IMR-90 (cell line): ENCODE data around the gene KCNMB2. TPM values are rescaled to one million over a fixed set of nuclear protein-coding genes. Genes with fewer than 3 reads are reported as not detected.

ENCODE experiments used
- ATAC-seq: fragments of 200-7000 bp; cut with Tn5 transposase; 2 replicates; pipeline ENCODE4 v1.9.1; 2020; ENCODE audit warnings: low read depth, mild to moderate bottlenecking, moderate library complexity
- BruUV-seq: library from RNA; stranded (reverse); fragments of 400-500 nt; replicated peaks from 2 replicates; lab custom pipeline; 2021; lab: Mats Ljungman, UMichigan
- CTCF ChIA-PET: fragments of 300-600 bp; formaldehyde crosslinking; extraction: SDS; loops from one replicate; lab custom pipeline; 2021; ENCODE audit warnings: antibody characterized with exemption; lab: Yijun Ruan, JAX
- POLR2A ChIA-PET: fragments of 300-600 bp; sonication (Branson Sonifier 250); formaldehyde crosslinking; loops from one replicate; lab custom pipeline; 2022; ENCODE audit warnings: antibody characterized with exemption; ENCODE audit not compliant: unreplicated experiment; lab: Charles Lee
- DNase-seq: peaks from one replicate; pipeline ENCODE4 v3.0.0; 2013
- H2AFZ ChIP-seq: replicated peaks from 2 replicates; pipeline ENCODE3; 2013; ENCODE audit warnings: low read length, mild to moderate bottlenecking; ENCODE audit not compliant: poor library complexity
- H2AK5ac ChIP-seq: 2 replicates; pipeline ENCODE4 v1.6.1; 2013; ENCODE audit warnings: low read depth, low read length, inconsistent platforms
- H2AK9ac ChIP-seq: replicated peaks from 2 replicates; pipeline ENCODE3; 2013; ENCODE audit warnings: mild to moderate bottlenecking, low read depth, low read length, moderate library complexity; ENCODE audit not compliant: poor library complexity
- H2BK120ac ChIP-seq: 2 replicates; pipeline ENCODE4 v1.6.1; 2013; ENCODE audit warnings: low read depth, low read length, inconsistent platforms
- H2BK15ac ChIP-seq: 3 replicates; pipeline ENCODE4 v1.6.1; 2013; ENCODE audit warnings: low read depth, low read length, inconsistent platforms
- H2BK20ac ChIP-seq: 2 replicates; pipeline ENCODE4 v1.6.1; 2013; ENCODE audit warnings: low read depth, mild to moderate bottlenecking, inconsistent platforms, low read length, moderate library complexity
- H2BK5ac ChIP-seq: 2 replicates; pipeline ENCODE4 v1.6.1; 2013; ENCODE audit warnings: mild to moderate bottlenecking, low read depth, low read length, inconsistent platforms; ENCODE audit not compliant: poor library complexity, severe bottlenecking
- H3K14ac ChIP-seq: replicated peaks from 2 replicates; pipeline ENCODE4 v1.6.1; 2013; ENCODE audit warnings: low read depth, low read length, inconsistent platforms
- H3K18ac ChIP-seq: 2 replicates; pipeline ENCODE4 v1.6.1; 2013; ENCODE audit warnings: low read depth, low read length, control low read depth
- H3K23ac ChIP-seq: 2 replicates; pipeline ENCODE4 v1.6.1; 2013; ENCODE audit warnings: low read depth, low read length, inconsistent platforms
- H3K27ac ChIP-seq: 2 replicates; pipeline ENCODE4 v1.5.1; 2013; ENCODE audit warnings: mild to moderate bottlenecking, control low read depth, low read length; ENCODE audit not compliant: insufficient read depth
- H3K27me3 ChIP-seq: 2 replicates; pipeline ENCODE4 v1.6.1; 2013; ENCODE audit warnings: low read length; ENCODE audit not compliant: control insufficient read depth, insufficient read depth
- H3K36me3 ChIP-seq: 2 replicates; pipeline ENCODE4 v1.6.1; 2013; ENCODE audit warnings: low read length, mixed read lengths; ENCODE audit not compliant: control insufficient read depth, insufficient read depth
- H3K4ac ChIP-seq: 2 replicates; pipeline ENCODE4 v1.6.1; 2013; ENCODE audit warnings: low read depth, low read length, inconsistent platforms
- H3K4me1 ChIP-seq: 2 replicates; pipeline ENCODE4 v1.6.1; 2013; ENCODE audit warnings: low read length, mixed read lengths; ENCODE audit not compliant: control insufficient read depth, insufficient read depth
- H3K4me2 ChIP-seq: 2 replicates; pipeline ENCODE4 v1.6.1; 2013; ENCODE audit warnings: low read depth, mild to moderate bottlenecking, control low read depth, low read length, moderate library complexity
- H3K4me3 ChIP-seq: 2 replicates; pipeline ENCODE4 v1.5.1; 2013; ENCODE audit warnings: low read depth, mild to moderate bottlenecking, control low read depth, low read length, moderate library complexity; ENCODE audit not compliant: insufficient read depth
- H3K56ac ChIP-seq: 2 replicates; pipeline ENCODE4 v1.6.1; 2013; ENCODE audit warnings: low read length, inconsistent platforms; ENCODE audit not compliant: insufficient read depth; ENCODE audit errors: extremely low read depth
- H3K79me1 ChIP-seq, 2 experiments: 2 replicates each; pipeline ENCODE4 v1.6.1; 2013; ENCODE audit warnings: low read length in 2 of 2, inconsistent platforms in 1 of 2, low read depth in 1 of 2
- H3K9ac ChIP-seq: 2 replicates; pipeline ENCODE4 v1.6.1; 2013; ENCODE audit warnings: low read depth, low read length, control low read depth
- H3K9me1 ChIP-seq: 2 replicates; pipeline ENCODE4 v1.6.1; 2013; ENCODE audit warnings: low read length, inconsistent platforms; ENCODE audit not compliant: insufficient read depth
- H3K9me3 ChIP-seq: 2 replicates; pipeline ENCODE4 v1.6.1; 2013; ENCODE audit warnings: low read length; ENCODE audit not compliant: control insufficient read depth, insufficient read depth
- H4K20me1 ChIP-seq: 2 replicates; pipeline ENCODE4 v1.6.1; 2013; ENCODE audit warnings: low read length, inconsistent platforms; ENCODE audit not compliant: insufficient read depth
- H4K5ac ChIP-seq: 2 replicates; pipeline ENCODE4 v1.6.1; 2013; ENCODE audit warnings: mild to moderate bottlenecking, low read depth, low read length, control low read depth
- H4K8ac ChIP-seq, 2 experiments: 2 replicates each; pipeline ENCODE4 v1.6.1; 2013; ENCODE audit warnings: low read depth in 2 of 2, low read length in 2 of 2, control low read depth in 1 of 2, inconsistent platforms in 1 of 2
- H4K91ac ChIP-seq: 2 replicates; pipeline ENCODE4 v1.6.1; 2013; ENCODE audit warnings: low read depth, low read length, inconsistent platforms; ENCODE audit not compliant: insufficient read depth
- BHLHE40 ChIP-seq: fragments of 150-350 bp; IDR thresholded peaks from 2 replicates; pipeline ENCODE4 v1.6.1; 2016; ENCODE audit warnings: mild to moderate bottlenecking, low read depth, low read length
- CEBPB ChIP-seq: IDR thresholded peaks from 2 replicates; pipeline ENCODE4 v1.6.1; 2012; ENCODE audit warnings: low read depth, low read length, improper control_type of control experiment
- CHD1 ChIP-seq: IDR thresholded peaks from 2 replicates; pipeline ENCODE4 v1.6.1; 2012; ENCODE audit warnings: low read depth, low read length, improper control_type of control experiment
- MAFK ChIP-seq: IDR thresholded peaks from 2 replicates; pipeline ENCODE4 v1.6.1; 2012; ENCODE audit warnings: low read depth, low read length, improper control_type of control experiment
- MXI1 ChIP-seq: IDR thresholded peaks from 2 replicates; pipeline ENCODE4 v1.6.1; 2012; ENCODE audit warnings: low read depth, mild to moderate bottlenecking, low read length, moderate library complexity, borderline replicate concordance
- NFE2L2 ChIP-seq: fragments of 150-350 bp; IDR thresholded peaks from 2 replicates; pipeline ENCODE4 v1.6.1; 2016; ENCODE audit warnings: low read depth, mild to moderate bottlenecking, low read length
- RCOR1 ChIP-seq: IDR thresholded peaks from 2 replicates; pipeline ENCODE4 v1.6.1; 2012; ENCODE audit warnings: mild to moderate bottlenecking, low read length, improper control_type of control experiment; ENCODE audit not compliant: insufficient replicate concordance
- RFX5 ChIP-seq: IDR thresholded peaks from 2 replicates; pipeline ENCODE4 v1.8.0; 2012; ENCODE audit warnings: low read depth, mild to moderate bottlenecking, low read length, moderate library complexity
- SMC3 ChIP-seq: fragments of 150-350 bp; IDR thresholded peaks from 2 replicates; pipeline ENCODE4 v1.6.1; 2016; ENCODE audit warnings: low read depth, mild to moderate bottlenecking, antibody characterized with exemption, low read length, moderate library complexity
- WGBS, 2 experiments: methylation state at CpG; one replicate each; pipeline versions ENCODE4 v1.1.5 to v1.1.7; 2013; ENCODE audit warnings: missing lambda C conversion rate in 2 of 2; ENCODE audit not compliant: insufficient read length in 1 of 2; ENCODE audit errors: extremely low coverage in 2 of 2; 5-methylcytosine and 5-hydroxymethylcytosine counted together
- dilution Hi-C: fragments of 300-500 bp; cut with HindIII; formaldehyde crosslinking; loops from one replicate; pipeline ENCODE4 v1.14.3; 2018; ENCODE audit warnings: low sequenced_read_pairs; ENCODE audit not compliant: unreplicated experiment
- in situ Hi-C: fragments of 300-500 bp; cut with MboI; formaldehyde crosslinking; loops from 3 replicates; pipeline ENCODE4 v1.14.3; 2019; ENCODE audit warnings: low sequenced_read_pairs, inconsistent platforms, mixed read lengths
- intact Hi-C: fragments of 100-400 bp; cut with micrococcal nuclease; formaldehyde crosslinking; loops from 2 replicates; pipeline ENCODE4 v1.10.0; 2022
- polyA plus RNA-seq, 3 experiments: library from polyadenylated mRNA; depleted of rRNA; stranded (reverse); fragments of >200 nt; gene quantifications; 2 replicates each; pipeline ENCODE4 v1.2.3, GENCODE V29; 2012; ENCODE audit warnings: low replicate concordance in 1 of 3
- total RNA-seq: library from RNA; depleted of rRNA; stranded (reverse); fragments of >200 nt; gene quantifications from 2 replicates; pipeline ENCODE4 v1.2.3, GENCODE V29; 2012
- TF ChIP-seq, protein P1 (sequence below): fragments of 150-350 bp; IDR thresholded peaks from 2 replicates; pipeline ENCODE4 v1.6.1; 2016; ENCODE audit warnings: low read depth, mild to moderate bottlenecking, low read length, moderate library complexity, borderline replicate concordance
- TF ChIP-seq, protein P2 (sequence below): conservative IDR thresholded peaks from 2 replicates; pipeline ENCODE4 v1.5.1; 2012; ENCODE audit warnings: mild to moderate bottlenecking, low read depth, low read length, improper control_type of control experiment

Gene KCNMB2
- total and polyA plus RNA-seq, 2 of the 4 experiments (the other 2 are of a cell fraction), result not detected

DNA sequence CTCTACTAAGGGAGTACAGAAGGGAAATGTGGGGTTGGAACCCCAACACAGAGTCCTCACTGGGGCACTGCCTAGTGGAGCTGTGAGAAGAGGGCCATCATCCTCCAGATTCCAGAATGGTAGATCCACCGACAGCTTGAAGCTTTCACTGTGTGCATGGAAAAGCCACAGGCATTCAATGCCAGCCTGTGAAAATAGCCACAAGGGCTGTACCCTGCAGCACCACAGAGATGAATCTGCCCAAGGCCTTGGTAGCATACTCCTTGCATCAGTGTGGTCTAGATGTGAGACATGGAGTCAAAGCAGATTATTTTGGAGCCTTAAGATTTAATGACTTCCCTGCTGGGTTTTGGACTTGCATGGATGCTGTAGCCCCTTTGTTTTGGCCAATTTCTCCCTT is 39.3 kb upstream of the KCNMB2 start:
- H3K14ac ChIP-seq, result no peak overlapping the region
- H4K8ac ChIP-seq, result no peak overlapping the region
- no peak overlapping the region for H3K27ac ChIP-seq
- no peak overlapping the region for H3K56ac ChIP-seq
- H3K27me3 ChIP-seq, result no peaks in the 10 kb centered on the region
- no peaks in the 10 kb centered on the region for H3K9me1 ChIP-seq
- ChIA-PET CTCF (no interaction called here), POLR2A (no interaction called here)
- H3K36me3 ChIP-seq, result no peaks in the 10 kb centered on the region
- no peak overlapping the region for H2BK120ac ChIP-seq
- H2AFZ ChIP-seq, result no peak overlapping the region
- ATAC-seq (no peak), DNase-seq (no peak)
- H3K4me2 ChIP-seq, result no peak overlapping the region
- H4K20me1 ChIP-seq, result no peaks in the 10 kb centered on the region
- no peak overlapping the region for H3K18ac ChIP-seq
- H3K4me1 ChIP-seq, result no peaks in the 10 kb centered on the region
- H2AK5ac ChIP-seq, result no peak overlapping the region
- no peak overlapping the region for H3K9ac ChIP-seq
- H2AK9ac ChIP-seq, result no peak overlapping the region
- 0 out of 2 replicates have a peak, but pooled peaks cover 2% of the 10 kb centered on the region for H3K9me3 ChIP-seq
- no peak overlapping the region for H3K4ac ChIP-seq
- TF ChIP-seq, protein P1, sequence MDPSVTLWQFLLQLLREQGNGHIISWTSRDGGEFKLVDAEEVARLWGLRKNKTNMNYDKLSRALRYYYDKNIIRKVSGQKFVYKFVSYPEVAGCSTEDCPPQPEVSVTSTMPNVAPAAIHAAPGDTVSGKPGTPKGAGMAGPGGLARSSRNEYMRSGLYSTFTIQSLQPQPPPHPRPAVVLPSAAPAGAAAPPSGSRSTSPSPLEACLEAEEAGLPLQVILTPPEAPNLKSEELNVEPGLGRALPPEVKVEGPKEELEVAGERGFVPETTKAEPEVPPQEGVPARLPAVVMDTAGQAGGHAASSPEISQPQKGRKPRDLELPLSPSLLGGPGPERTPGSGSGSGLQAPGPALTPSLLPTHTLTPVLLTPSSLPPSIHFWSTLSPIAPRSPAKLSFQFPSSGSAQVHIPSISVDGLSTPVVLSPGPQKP, result no peak
- no peak for TF ChIP-seq BHLHE40
- no peak for TF ChIP-seq MAFK
- TF ChIP-seq, protein P2, sequence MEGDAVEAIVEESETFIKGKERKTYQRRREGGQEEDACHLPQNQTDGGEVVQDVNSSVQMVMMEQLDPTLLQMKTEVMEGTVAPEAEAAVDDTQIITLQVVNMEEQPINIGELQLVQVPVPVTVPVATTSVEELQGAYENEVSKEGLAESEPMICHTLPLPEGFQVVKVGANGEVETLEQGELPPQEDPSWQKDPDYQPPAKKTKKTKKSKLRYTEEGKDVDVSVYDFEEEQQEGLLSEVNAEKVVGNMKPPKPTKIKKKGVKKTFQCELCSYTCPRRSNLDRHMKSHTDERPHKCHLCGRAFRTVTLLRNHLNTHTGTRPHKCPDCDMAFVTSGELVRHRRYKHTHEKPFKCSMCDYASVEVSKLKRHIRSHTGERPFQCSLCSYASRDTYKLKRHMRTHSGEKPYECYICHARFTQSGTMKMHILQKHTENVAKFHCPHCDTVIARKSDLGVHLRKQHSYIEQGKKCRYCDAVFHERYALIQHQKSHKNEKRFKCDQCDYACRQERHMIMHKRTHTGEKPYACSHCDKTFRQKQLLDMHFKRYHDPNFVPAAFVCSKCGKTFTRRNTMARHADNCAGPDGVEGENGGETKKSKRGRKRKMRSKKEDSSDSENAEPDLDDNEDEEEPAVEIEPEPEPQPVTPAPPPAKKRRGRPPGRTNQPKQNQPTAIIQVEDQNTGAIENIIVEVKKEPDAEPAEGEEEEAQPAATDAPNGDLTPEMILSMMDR, result no peak
- no peak for TF ChIP-seq SMC3
- TF ChIP-seq RCOR1, result no peak
- no peak for TF ChIP-seq CHD1
- TF ChIP-seq CEBPB, result no peak
- TF ChIP-seq MXI1, result no peak
- TF ChIP-seq NFE2L2, result no peak
- TF ChIP-seq RFX5, result no peak
- dilution Hi-C loops, result no loop called here
- BruUV-seq, result no TSS peak
- H3K79me1 ChIP-seq, result no peaks in the 10 kb centered on the region
- no CpG with 5 or more reads among the region's 1 CpG for WGBS, 2 experiments
- H2BK15ac ChIP-seq, result no peak overlapping the region
- intact Hi-C loops, result no loop called here
- no peak overlapping the region for H2BK20ac ChIP-seq
- no peak overlapping the region for H3K23ac ChIP-seq
- H2BK5ac ChIP-seq, result no peak overlapping the region
- in situ Hi-C loops, result no loop called here
- no peak overlapping the region for H4K91ac ChIP-seq
- no peak overlapping the region for H4K5ac ChIP-seq
- no peak overlapping the region for H3K4me3 ChIP-seq
